GM12875 (cell line): ENCODE measurements around the gene ABCA2.

Experiments
- H3K4me3 ChIP-seq: one replicate; pipeline ENCODE4 v1.5.1; 2011; ENCODE audit warnings: low read depth, low read length, control low read depth
- CTCF ChIP-seq: IDR thresholded peaks from 2 replicates; pipeline ENCODE4 v1.5.1; 2011; ENCODE audit warnings: low read depth, mild to moderate bottlenecking, control low read depth, inconsistent platforms, low read length, moderate library complexity, borderline replicate concordance; ENCODE audit not compliant: insufficient read depth

ABCA2 gene

GRCh38 chr9:136978865-136979544 is 49.0 kb downstream of the ABCA2 start:
- TF ChIP-seq CTCF, result no peak
- H3K4me3 ChIP-seq, result no peak overlapping the region

- no peak for TF ChIP-seq CTCF
- no peak overlapping the region for H3K4me3 ChIP-seq
Measured at GRCh38 chr9:136978073-136978864, 49.8 kb downstream of the ABCA2 start.

- TF ChIP-seq CTCF, result no peak
- no peak overlapping the region for H3K4me3 ChIP-seq
Measured at GRCh38 chr9:136977649-136978072, 50.4 kb downstream of the ABCA2 start.

- H3K4me3 ChIP-seq, result no peak within 1 kb of the TSS
- TF ChIP-seq CTCF, result no peak
Measured at GRCh38 chr9:136977223-136977622, 50.8 kb downstream of the ABCA2 start, which contains the start of gene PTGDS. Gene PTGDS (plus strand): TSS chr9:136977504. CDS start chr9:136977579, 75 bp downstream.

- TF ChIP-seq CTCF, result peak; percentile 39; the same call in 1 of the 2 replicates
- H3K4me3 ChIP-seq, result no peak overlapping the region
Measured at GRCh38 chr9:136975644-136976043, 52.4 kb downstream of the ABCA2 start.

- TF ChIP-seq CTCF, result no peak
- no peak overlapping the region for H3K4me3 ChIP-seq
Measured at GRCh38 chr9:136974817-136975535, 53.1 kb downstream of the ABCA2 start.
